OCI-LY3 (cell line): ENCODE data around the gene ACTL9.

Experiments
- EZH2phosphoT487 ChIP-seq: fragments of 200-600 bp; shearing (Covaris generic); IDR thresholded peaks from 2 replicates; pipeline ENCODE4 v1.6.1; 2018; ENCODE audit warnings: antibody characterized with exemption, mixed run types, low read depth
- TF ChIP-seq, protein P1 (sequence below): fragments of 200-600, 300-600 bp; sonication (generic); IDR thresholded peaks from 2 replicates; pipeline ENCODE4 v1.5.1; 2014; ENCODE audit warnings: antibody characterized with exemption, low read length, low read depth

DNA sequence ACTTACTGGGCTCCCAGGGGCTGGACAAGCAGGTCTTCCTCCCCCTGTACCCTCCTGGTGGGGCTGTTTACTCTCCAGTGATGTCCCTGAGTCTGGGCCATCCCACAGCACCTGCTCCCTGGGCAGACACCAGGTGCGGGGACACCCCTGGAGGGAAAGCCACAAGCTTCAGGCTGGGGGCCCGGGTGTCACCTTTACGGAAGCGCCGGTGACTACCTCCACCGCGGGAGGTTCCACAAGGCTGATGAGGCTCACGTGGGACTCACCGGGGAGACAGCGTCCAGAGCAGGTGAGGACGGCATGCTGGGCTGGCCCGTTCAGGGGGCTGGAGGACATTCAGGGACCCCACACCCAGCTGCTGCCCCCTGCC, 43.3 kb downstream of the ACTL9 start:
- TF ChIP-seq, protein P1, sequence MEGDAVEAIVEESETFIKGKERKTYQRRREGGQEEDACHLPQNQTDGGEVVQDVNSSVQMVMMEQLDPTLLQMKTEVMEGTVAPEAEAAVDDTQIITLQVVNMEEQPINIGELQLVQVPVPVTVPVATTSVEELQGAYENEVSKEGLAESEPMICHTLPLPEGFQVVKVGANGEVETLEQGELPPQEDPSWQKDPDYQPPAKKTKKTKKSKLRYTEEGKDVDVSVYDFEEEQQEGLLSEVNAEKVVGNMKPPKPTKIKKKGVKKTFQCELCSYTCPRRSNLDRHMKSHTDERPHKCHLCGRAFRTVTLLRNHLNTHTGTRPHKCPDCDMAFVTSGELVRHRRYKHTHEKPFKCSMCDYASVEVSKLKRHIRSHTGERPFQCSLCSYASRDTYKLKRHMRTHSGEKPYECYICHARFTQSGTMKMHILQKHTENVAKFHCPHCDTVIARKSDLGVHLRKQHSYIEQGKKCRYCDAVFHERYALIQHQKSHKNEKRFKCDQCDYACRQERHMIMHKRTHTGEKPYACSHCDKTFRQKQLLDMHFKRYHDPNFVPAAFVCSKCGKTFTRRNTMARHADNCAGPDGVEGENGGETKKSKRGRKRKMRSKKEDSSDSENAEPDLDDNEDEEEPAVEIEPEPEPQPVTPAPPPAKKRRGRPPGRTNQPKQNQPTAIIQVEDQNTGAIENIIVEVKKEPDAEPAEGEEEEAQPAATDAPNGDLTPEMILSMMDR, result no peak
- TF ChIP-seq EZH2phosphoT487, result no peak
